GM12878 (cell line): ENCODE results near the gene KIFC1. TPM values are rescaled to one million over a fixed set of nuclear protein-coding genes. Genes with fewer than 3 reads are reported as not detected.

ENCODE experiments used
- ATAC-seq: fragments of 200-7000 bp; cut with Tn5 transposase; 3 replicates; pipeline ENCODE4 v1.9.1; 2020; ENCODE audit warnings: mild to moderate bottlenecking, moderate library complexity
- BruUV-seq: library from RNA; stranded (reverse); fragments of 400-500 nt; replicated peaks from 2 replicates; lab custom pipeline; 2021; lab: Mats Ljungman, UMichigan
- CTCF ChIA-PET: fragments of 300-600 bp; sonication (Branson Sonifier 250); formaldehyde crosslinking; extraction: SDS; loops from one replicate; lab custom pipeline; 2021; ENCODE audit warnings: inconsistent platforms; lab: Yijun Ruan, JAX
- POLR2A ChIA-PET: fragments of 350-600 bp; formaldehyde crosslinking; extraction: SDS; loops from one replicate; lab custom pipeline; 2021; ENCODE audit warnings: inconsistent platforms; lab: Charles Lee
- RAD21 ChIA-PET: fragments of 300-600 bp; sonication (Branson Sonifier 250); formaldehyde crosslinking; loops from one replicate; lab custom pipeline; 2023; ENCODE audit warnings: antibody characterized with exemption; ENCODE audit not compliant: unreplicated experiment; lab: Charles Lee
- SMC1A ChIA-PET: fragments of 300-600 bp; sonication (Branson Sonifier 250); formaldehyde crosslinking; loops from one replicate; lab custom pipeline; 2023; ENCODE audit not compliant: unreplicated experiment, uncharacterized antibody; lab: Charles Lee
- DNase-seq: peaks from one replicate; pipeline ENCODE4 v3.0.0-alpha.2; 2011; ENCODE audit warnings: low read depth, low spot score
- FAIRE-seq: peaks from 3 replicates; lab custom pipeline; 2011; peaks lifted over from hg19 to GRCh38; lab: Jason Lieb, UNC
- H2AFZ ChIP-seq: 2 replicates; pipeline ENCODE4 v1.6.0; 2011; ENCODE audit warnings: low read depth, low read length, control low read depth; ENCODE audit not compliant: control insufficient read depth
- H3K27ac ChIP-seq: 2 replicates; pipeline ENCODE4 v1.5.1; 2011; ENCODE audit warnings: control low read depth; ENCODE audit not compliant: control insufficient read depth, insufficient read depth
- H3K27me3 ChIP-seq, 2 experiments: replicated peaks in 1 of 2; 2 replicates each; pipeline versions ENCODE4 v1.6.0 to v1.6.1; 2011; ENCODE audit warnings: low read length in 1 of 2; ENCODE audit not compliant: control insufficient read depth in 2 of 2, insufficient read depth in 2 of 2
- H3K36me3 ChIP-seq, 2 experiments: 2 replicates each; pipeline ENCODE4 v1.5.1; 2011; ENCODE audit warnings: low read length in 1 of 2; ENCODE audit not compliant: control insufficient read depth in 2 of 2, insufficient read depth in 2 of 2
- H3K4me1 ChIP-seq: 2 replicates; pipeline ENCODE4 v1.6.1; 2011; ENCODE audit warnings: mild to moderate bottlenecking, low read length, moderate library complexity, mixed read lengths; ENCODE audit not compliant: control insufficient read depth, insufficient read depth
- H3K4me2 ChIP-seq: 2 replicates; pipeline ENCODE4 v1.6.0; 2011; ENCODE audit warnings: control low read depth; ENCODE audit not compliant: control insufficient read depth, insufficient read depth
- H3K4me3 ChIP-seq: fragments of 200-600 bp; sonication (generic); 2 replicates; pipeline ENCODE4 v1.5.1; 2016
- H3K79me2 ChIP-seq: 2 replicates; pipeline ENCODE4 v1.6.0; 2011; ENCODE audit warnings: low read length; ENCODE audit not compliant: control insufficient read depth, insufficient read depth
- H3K9ac ChIP-seq: 2 replicates; pipeline ENCODE4 v1.8.0; 2011; ENCODE audit warnings: low read length, control low read depth, mixed read lengths; ENCODE audit not compliant: control insufficient read depth, insufficient read depth
- H3K9me3 ChIP-seq: replicated peaks from 3 replicates; pipeline ENCODE4 v1.5.1; 2011; ENCODE audit warnings: mild to moderate bottlenecking, low read length; ENCODE audit not compliant: control insufficient read depth, insufficient read depth
- H4K20me1 ChIP-seq: 2 replicates; pipeline ENCODE4 v1.6.0; 2011; ENCODE audit not compliant: control insufficient read depth, insufficient read depth
- RCOR1 ChIP-seq: conservative IDR thresholded peaks from 2 replicates; pipeline ENCODE4 v1.6.1; 2012; ENCODE audit warnings: low read depth, low read length, improper control_type of control experiment
- RELB ChIP-seq: fragments of 450-650 bp; IDR thresholded peaks from 2 replicates; pipeline ENCODE4 v1.6.1; 2017; ENCODE audit warnings: low read depth, mild to moderate bottlenecking, moderate library complexity
- TBL1XR1 ChIP-seq: IDR thresholded peaks from 2 replicates; pipeline ENCODE4 v1.6.1; 2012; ENCODE audit warnings: low read depth, low read length, improper control_type of control experiment
- ZBTB11 ChIP-seq: fragments of 450-650 bp; formaldehyde crosslinking; IDR thresholded peaks from 2 replicates; pipeline ENCODE4 v1.5.0; 2022; ENCODE audit warnings: mild to moderate bottlenecking, missing genetic modification characterization
- WGBS: methylation state at CpG from one replicate; pipeline ENCODE4 v1.1.6; 2016; ENCODE audit warnings: low lambda C conversion rate; ENCODE audit not compliant: insufficient replicate concordance, insufficient coverage; ENCODE audit errors: missing lambda C conversion rate; 5-methylcytosine and 5-hydroxymethylcytosine counted together
- in situ Hi-C: fragments of 300-500 bp; cut with MboI; formaldehyde crosslinking; loops from 9 replicates; pipeline ENCODE4 v1.14.3; 2018; ENCODE audit warnings: mixed read lengths
- intact Hi-C: fragments of 100-400 bp; cut with micrococcal nuclease; formaldehyde crosslinking; loops from one replicate; pipeline ENCODE4 v1.14.2; 2022; ENCODE audit not compliant: unreplicated experiment
- polyA plus RNA-seq, 11 experiments: library from polyadenylated mRNA; depleted of rRNA in 4 of 11; unstranded in 6 of 11; stranded (reverse) in 5 of 11; fragments of >200 nt; fragmentation: Nextera tagmentation in 4 of 11; fragmentation: Illumina TruSeq in 1 of 11; extraction: Ambion mirVana in 4 of 11; extraction: Trizol in 1 of 11; gene quantifications; 1 replicate in 1 of 11; 2 replicates in 10 of 11; pipeline versions ENCODE4 v1.2.1 to v1.2.3, GENCODE V29; 2011 to 2016; ENCODE audit warnings: inconsistent platforms in 2 of 11, missing spikeins in 2 of 11, low read depth in 1 of 11
- total RNA-seq, 4 experiments: library from RNA; depleted of rRNA in 3 of 4; stranded (reverse); fragments of >200 nt in 3 of 4; fragmentation: Illumina TruSeq in 1 of 4; extraction: Trizol in 1 of 4; gene quantifications; 2 replicates each; pipeline versions ENCODE4 v1.2.1 to v1.2.3, GENCODE V29; 2013 to 2021

Gene KIFC1
- total and polyA plus RNA-seq, 10 of the 15 experiments (the other 5 are each of a cell fraction or from before 2014, with no cell fraction given): 1.8 to 87.4 (median 54.4) TPM

- no peak overlapping the region for H3K9ac ChIP-seq
- H3K27ac ChIP-seq: no peak overlapping the region
- FAIRE-seq (no peak), ATAC-seq (no peak), DNase-seq (no peak)
- H4K20me1 ChIP-seq: no peaks in the 10 kb centered on the region; the same call in 1 of the 2 replicates
- H3K27me3 ChIP-seq: no peaks in the 10 kb centered on the region
- no peak overlapping the region for H2AFZ ChIP-seq
- no peaks in the 10 kb centered on the region for H3K9me3 ChIP-seq
- H3K4me1 ChIP-seq: peaks cover 20% of the 10 kb centered on the region
- CTCF ChIA-PET: interaction anchor here (1.3 to 1.7 kb wide), 2 partner anchors 22 to 76 kb away, joined by 3 to 5 read pairs; no protein-coding TSS in a partner anchor
- POLR2A ChIA-PET: interaction anchor here (0.6 to 2.2 kb wide), 5 partner anchors 15 to 1216 kb away, joined by 3 to 6 read pairs (median 3); partner anchors contain the start of gene ZBTB9
- SMC1A ChIA-PET: no interaction called here
- H3K4me2 ChIP-seq: peak overlapping the region; percentile 5; the same call in 1 of the 2 replicates
- no TSS peak for BruUV-seq
- peaks cover 4 to 6% of the 10 kb centered on the region in 2 experiments for H3K36me3 ChIP-seq
- in situ Hi-C loops (no loop called here), intact Hi-C loops (no loop called here)
- no peak for TF ChIP-seq TBL1XR1
- no peak for TF ChIP-seq RCOR1
- TF ChIP-seq RELB: no peak
- TF ChIP-seq ZBTB11: no peak
- RAD21 ChIA-PET: interaction anchor here (1.2 kb wide), 1 partner anchor 14 kb away, joined by 5 read pairs; no protein-coding TSS in a partner anchor
- WGBS: 91% methylated on average over 10 of the region's 10 CpGs
- H3K4me3 ChIP-seq: no peak overlapping the region
- peaks cover 28% of the 10 kb centered on the region for H3K79me2 ChIP-seq
Measured at GRCh38 chr6:33412140-33413009, 20.8 kb downstream of the KIFC1 start.
